CD14-positive monocyte (primary cell): Measurements from ENCODE around the gene ZNF487. TPM values are rescaled to one million over a fixed set of nuclear protein-coding genes. Genes with fewer than 3 reads are reported as not detected.
"Not testable (repeated sequence)": the region's sequence is repeated elsewhere in the genome, so short reads cannot be mapped to it uniquely, and the experiment has no call there.

ENCODE experiments used
- DNase-seq, 3 donors: peaks; one replicate each; pipeline ENCODE4 v3.0.0-alpha.2; 2011 to 2022
- H2AFZ ChIP-seq: 2 replicates; pipeline ENCODE4 v1.6.0; 2012; ENCODE audit warnings: mild to moderate bottlenecking, low read depth, low read length, inconsistent platforms; ENCODE audit not compliant: insufficient read depth, poor library complexity, severe bottlenecking
- H3K27ac ChIP-seq, 2 donors: 1 replicate in 1 of 2; 2 replicates in 1 of 2; pipeline ENCODE4 v1.5.1; 2012 to 2013; ENCODE audit warnings: low read length in 2 of 2, control low read depth in 1 of 2, inconsistent platforms in 1 of 2, low read depth in 1 of 2, mild to moderate bottlenecking in 1 of 2
- H3K27me3 ChIP-seq, 2 donors: one replicate each; pipeline versions ENCODE4 v1.6.0 to v1.6.1; 2011 to 2013; ENCODE audit warnings: low read length in 2 of 2; ENCODE audit not compliant: control insufficient read depth in 2 of 2, insufficient read depth in 2 of 2
- H3K36me3 ChIP-seq, 2 donors: replicated peaks in 1 of 2; 1 replicate in 1 of 2; 2 replicates in 1 of 2; pipeline versions ENCODE4 v1.5.1 to v1.6.1; 2012 to 2013; ENCODE audit warnings: low read length in 2 of 2, control low read depth in 1 of 2, inconsistent platforms in 1 of 2, mild to moderate bottlenecking in 1 of 2; ENCODE audit not compliant: insufficient read depth in 2 of 2, control insufficient read depth in 1 of 2
- H3K4me1 ChIP-seq, 2 donors: 1 replicate in 1 of 2; 2 replicates in 1 of 2; pipeline versions ENCODE4 v1.5.1 to v1.6.1; 2012 to 2013; ENCODE audit warnings: low read length in 2 of 2, control low read depth in 1 of 2, inconsistent platforms in 1 of 2, mild to moderate bottlenecking in 1 of 2, moderate library complexity in 1 of 2; ENCODE audit not compliant: insufficient read depth in 2 of 2, control insufficient read depth in 1 of 2
- H3K4me2 ChIP-seq: replicated peaks from 2 replicates; pipeline ENCODE3; 2012; ENCODE audit warnings: low read length, moderate library complexity, mild to moderate bottlenecking; ENCODE audit not compliant: poor library complexity, severe bottlenecking; ENCODE audit errors: extremely low read depth
- H3K4me3 ChIP-seq, 3 experiments: fragments of 200-600 bp in 1 of 3; sonication (generic) in 1 of 3; replicated peaks in 1 of 3; 1 replicate in 2 of 3; 2 replicates in 1 of 3; pipeline ENCODE4 v1.5.1; 2011 to 2013; ENCODE audit warnings: low read length in 3 of 3, mild to moderate bottlenecking in 3 of 3, control low read depth in 2 of 3, low read depth in 2 of 3, inconsistent platforms in 1 of 3, moderate library complexity in 1 of 3
- H3K79me2 ChIP-seq: 2 replicates; pipeline ENCODE4 v1.6.0; 2012; ENCODE audit warnings: mild to moderate bottlenecking, control low read depth, inconsistent platforms, low read length, moderate library complexity; ENCODE audit not compliant: insufficient read depth
- H3K9ac ChIP-seq: 2 replicates; pipeline ENCODE4 v1.6.0; 2017; ENCODE audit warnings: low read length, mild to moderate bottlenecking; ENCODE audit not compliant: insufficient read depth, poor library complexity, severe bottlenecking
- H3K9me3 ChIP-seq, 2 donors: replicated peaks in 1 of 2; 1 replicate in 1 of 2; 2 replicates in 1 of 2; pipeline versions ENCODE4 v1.5.1 to v1.6.1; 2012 to 2013; ENCODE audit warnings: low read length in 2 of 2, control low read depth in 1 of 2; ENCODE audit not compliant: control insufficient read depth in 1 of 2, insufficient read depth in 1 of 2
- H4K20me1 ChIP-seq: 2 replicates; pipeline ENCODE4 v1.6.0; 2012; ENCODE audit warnings: mild to moderate bottlenecking, low read length, control low read depth, moderate library complexity; ENCODE audit not compliant: insufficient read depth
- H3K27ac Mint-ChIP-seq, 7 donors: one replicate each; pipeline ENCODE4 v1.8.0; 2020; ENCODE audit warnings: mild to moderate bottlenecking in 7 of 7, mixed read lengths in 7 of 7, moderate library complexity in 6 of 7, inconsistent platforms in 2 of 7
- H3K27me3 Mint-ChIP-seq, 3 donors: one replicate each; pipeline ENCODE4 v1.8.0; 2021 to 2022; ENCODE audit warnings: low read depth in 3 of 3, mild to moderate bottlenecking in 3 of 3, mixed read lengths in 3 of 3, moderate library complexity in 3 of 3, inconsistent platforms in 1 of 3
- H3K36me3 Mint-ChIP-seq, 2 donors: one replicate each; pipeline ENCODE4 v1.8.0; 2020; ENCODE audit warnings: mixed read lengths in 2 of 2, inconsistent platforms in 1 of 2, mild to moderate bottlenecking in 1 of 2
- H3K4me1 Mint-ChIP-seq: one replicate; pipeline ENCODE4 v1.8.0; 2020; ENCODE audit warnings: mild to moderate bottlenecking, mixed read lengths
- H3K4me3 Mint-ChIP-seq, 2 donors: one replicate each; pipeline ENCODE4 v1.8.0; 2020; ENCODE audit warnings: mild to moderate bottlenecking in 2 of 2, mixed read lengths in 2 of 2, moderate library complexity in 1 of 2
- H3K9me3 Mint-ChIP-seq, 7 donors: one replicate each; pipeline ENCODE4 v1.8.0; 2020 to 2022; ENCODE audit warnings: mixed read lengths in 7 of 7, mild to moderate bottlenecking in 6 of 7, moderate library complexity in 6 of 7, inconsistent platforms in 2 of 7
- CTCF ChIP-seq: fragments of 200-600 bp; IDR thresholded peaks from one replicate; pipeline ENCODE4 v1.8.0; 2022; ENCODE audit warnings: antibody characterized with exemption, mild to moderate bottlenecking
- WGBS: methylation state at CpG from one replicate; pipeline ENCODE4 v1.1.5; 2013; ENCODE audit warnings: missing lambda C conversion rate; ENCODE audit not compliant: insufficient coverage; 5-methylcytosine and 5-hydroxymethylcytosine counted together
- intact Hi-C, 2 donors: fragments of 100-400 bp; cut with micrococcal nuclease; formaldehyde crosslinking; loops; one replicate each; pipeline versions ENCODE4 v1.15.0 to v1.15.1; 2023
- polyA plus RNA-seq, 3 donors: library from polyadenylated mRNA; depleted of rRNA in 1 of 3; unstranded in 2 of 3; stranded (reverse) in 1 of 3; fragments of 300-500 nt in 2 of 3; fragments of >200 nt in 1 of 3; fragmentation: Illumina TruSeq in 2 of 3; gene quantifications; 1 replicate in 2 of 3; 2 replicates in 1 of 3; pipeline ENCODE4 v1.2.3, GENCODE V29; 2012 to 2021

ZNF487 gene
- polyA plus RNA-seq, 3 donors, result 8.6 to 19.7 (median 15.6) TPM

- intact Hi-C loops, result loop anchor here in 1 of 2 donors (2.0 kb wide), 1 partner anchor 15 kb away; no protein-coding TSS in a partner anchor
- no peak for TF ChIP-seq CTCF
- H3K27ac ChIP-seq, result peak overlapping the region in 1 of 2 donors; percentile 83
- H3K36me3 ChIP-seq, result no peaks in the 10 kb centered on the region
- H3K27me3 ChIP-seq, result no peaks in the 10 kb centered on the region
- WGBS, result no CpG with 5 or more reads among the region's 4 CpGs
- no peak overlapping the region for H2AFZ ChIP-seq
- DNase-seq, result no peak
- H3K4me1 ChIP-seq, result peaks cover 46 to 56% of the 10 kb centered on the region in 2 donors
- H3K79me2 ChIP-seq, result peaks cover 46% of the 10 kb centered on the region
- H3K9me3 ChIP-seq, result no peaks in the 10 kb centered on the region
- H3K27me3 Mint-ChIP-seq, result no peaks in the 10 kb centered on the region
- H3K36me3 Mint-ChIP-seq, result peaks cover 0 to 9% of the 10 kb centered on the region in 2 donors
- peak overlapping the region in 5 of 7 donors; percentile 88 to 97 (median 95) for H3K27ac Mint-ChIP-seq
- no peak overlapping the region for H3K4me3 Mint-ChIP-seq
- no peak overlapping the region for H3K9ac ChIP-seq
- H3K4me3 ChIP-seq, result no peak overlapping the region
- no peak overlapping the region for H3K4me2 ChIP-seq
- H3K4me1 Mint-ChIP-seq, result peaks cover 40% of the 10 kb centered on the region
- H4K20me1 ChIP-seq, result no peaks in the 10 kb centered on the region
- H3K9me3 Mint-ChIP-seq, result no peaks in the 10 kb centered on the region
Measured at GRCh38 chr10:43453266-43453831, 16.4 kb downstream of the ZNF487 start.

GRCh38 chr10:43454025-43454424 is 17.1 kb downstream of the ZNF487 start:
- DNase-seq, H3K4me3 ChIP-seq, H3K27me3 Mint-ChIP-seq, H3K9me3 ChIP-seq, H2AFZ ChIP-seq, H3K4me2 ChIP-seq, H3K36me3 Mint-ChIP-seq, H3K9ac ChIP-seq, intact Hi-C loops, H3K9me3 Mint-ChIP-seq, H3K4me3 Mint-ChIP-seq, H3K27me3 ChIP-seq, H4K20me1 ChIP-seq, H3K36me3 ChIP-seq: not testable (repeated sequence)
- Histone ChIP-seq H3K79me2 (peaks cover 46% of the 10 kb centered on the region), H3K27ac (peak overlapping the region in 1 of 2 donors; percentile 94), H3K4me1 (peaks cover 41 to 52% of the 10 kb centered on the region in 2 donors)
- Mint-ChIP-seq H3K4me1 (peaks cover 40% of the 10 kb centered on the region), H3K27ac (peak overlapping the region in 2 of 7 donors; percentile 41 to 98)
- 90% methylated on average over 2 of the region's 9 CpGs for WGBS

- H3K27me3 ChIP-seq, H3K36me3 Mint-ChIP-seq, H3K36me3 ChIP-seq, H3K9me3 Mint-ChIP-seq, intact Hi-C loops, H3K4me3 Mint-ChIP-seq, H3K4me3 ChIP-seq, DNase-seq, H3K27me3 Mint-ChIP-seq, H4K20me1 ChIP-seq, H3K9me3 ChIP-seq: not testable (repeated sequence)
- H3K4me2 ChIP-seq, result peak overlapping the region; percentile 79
- H3K27ac ChIP-seq, result peak overlapping the region; percentile 87 to 94
- peaks cover 35 to 47% of the 10 kb centered on the region in 2 donors for H3K4me1 ChIP-seq
- H3K79me2 ChIP-seq, result peaks cover 31% of the 10 kb centered on the region
- H3K9ac ChIP-seq, result peak overlapping the region; percentile 72
- peak overlapping the region in 3 of 7 donors; percentile 13 to 99 (median 89) for H3K27ac Mint-ChIP-seq
- 99% methylated on average over 12 of the region's 15 CpGs for WGBS
- peaks cover 36% of the 10 kb centered on the region for H3K4me1 Mint-ChIP-seq
- peak overlapping the region; percentile 98 for H2AFZ ChIP-seq
Measured at GRCh38 chr10:43456561-43456960, 19.6 kb downstream of the ZNF487 start.
